ENCODE measurements around the gene SPATS2L.

Gene SPATS2L

GRCh38 chr2:200422532-200423261 is 116.2 kb downstream of the SPATS2L start:
- no peak for TF ChIP-seq CTCF (IDR thresholded peaks at IDR 0.05; ENCODE audit: borderline replicate concordance, insufficient read depth, low read depth, low read length)

GRCh38 chr2:200423541-200423940 is 117.0 kb downstream of the SPATS2L start:
- no peak overlapping the region for H3K4me3 ChIP-seq (ENCODE audit: low read depth, low read length)
- no peak for TF ChIP-seq CTCF (IDR thresholded peaks at IDR 0.05; ENCODE audit: borderline replicate concordance, insufficient read depth, low read depth, low read length)

More at GRCh38 chr2:200422532-200423261, 116.2 kb downstream of the SPATS2L start:
- H3K4me3 ChIP-seq (ENCODE audit: low read depth, low read length) = no peak overlapping the region

GRCh38 chr2:200425026-200425821 is 118.7 kb downstream of the SPATS2L start:
- H3K4me3 ChIP-seq (ENCODE audit: low read depth, low read length) = no peak overlapping the region
- no peak for TF ChIP-seq CTCF (IDR thresholded peaks at IDR 0.05; ENCODE audit: borderline replicate concordance, insufficient read depth, low read depth, low read length)

GRCh38 chr2:200426754-200427153 is 120.3 kb downstream of the SPATS2L start:
- no peak for TF ChIP-seq CTCF (IDR thresholded peaks at IDR 0.05; ENCODE audit: borderline replicate concordance, insufficient read depth, low read depth, low read length)
- no peak overlapping the region for H3K4me3 ChIP-seq (ENCODE audit: low read depth, low read length)

- H3K4me3 ChIP-seq (ENCODE audit: low read depth, low read length) = no peak overlapping the region
- TF ChIP-seq CTCF (IDR thresholded peaks at IDR 0.05; ENCODE audit: borderline replicate concordance, insufficient read depth, low read depth, low read length) = no peak
Measured at GRCh38 chr2:200428961-200429665, 122.6 kb downstream of the SPATS2L start.

GRCh38 chr2:200430017-200430416 is 123.5 kb downstream of the SPATS2L start:
- TF ChIP-seq CTCF (IDR thresholded peaks at IDR 0.05; ENCODE audit: borderline replicate concordance, insufficient read depth, low read depth, low read length) = no peak
- no peak overlapping the region for H3K4me3 ChIP-seq (ENCODE audit: low read depth, low read length)
